ENCODE results near the gene MARCKSL1. TPM values are rescaled to one million over a fixed set of nuclear protein-coding genes. Genes with fewer than 3 reads are reported as not detected.

Gene MARCKSL1
- total and polyA plus RNA-seq, 2 of the 13 experiments (the other 11 are each of a cell fraction or from before 2014, with no cell fraction given) = 81.9 to 155 TPM

GRCh38 chr1:32350785-32351398, 14.9 kb upstream of the MARCKSL1 start (continued):
- TF ChIP-seq ZNF138 (CRISPR knock-in tag; IDR thresholded peaks at IDR 0.05; ENCODE audit: low read depth) (no peak), FUBP1 (CRISPR knock-in tag; IDR thresholded peaks at IDR 0.05; ENCODE audit: borderline replicate concordance) (no peak), ZNF383 (CRISPR knock-in tag; IDR thresholded peaks at IDR 0.05; ENCODE audit: borderline replicate concordance) (no peak), ZFP41 (CRISPR knock-in tag; IDR thresholded peaks at IDR 0.05; ENCODE audit: borderline replicate concordance) (no peak), ZNF44 (CRISPR knock-in tag; IDR thresholded peaks at IDR 0.05) (no peak), NCOA5 (CRISPR knock-in tag; IDR thresholded peaks at IDR 0.05) (no peak), MATR3 (CRISPR knock-in tag; IDR thresholded peaks at IDR 0.05) (no peak), ZNF557 (CRISPR knock-in tag; IDR thresholded peaks at IDR 0.05) (peak; percentile 76; the same call in 1 of the 2 replicates), ZBTB7B (CRISPR knock-in tag; IDR thresholded peaks at IDR 0.05) (no peak; the same call in 1 of the 2 replicates), ZNF160 (CRISPR knock-in tag; IDR thresholded peaks at IDR 0.05) (peak; percentile 77; the same call in 1 of the 2 replicates), NR0B2 (CRISPR knock-in tag; IDR thresholded peaks at IDR 0.05) (peak; percentile 26; the same call in 1 of the 2 replicates), POGZ (CRISPR knock-in tag; IDR thresholded peaks at IDR 0.05) (0 out of 2 replicates have a peak, but pooled peaks have one; percentile 19), NCOR1 (IDR thresholded peaks at IDR 0.05; ENCODE audit: borderline replicate concordance, low read length) (no peak), TEF (CRISPR knock-in tag; IDR thresholded peaks at IDR 0.05) (0 out of 2 replicates have a peak, but pooled peaks have one; percentile 46), ZNF317 (CRISPR knock-in tag; IDR thresholded peaks at IDR 0.05) (no peak; the same call in 1 of the 2 replicates), KLF13 (CRISPR knock-in tag; IDR thresholded peaks at IDR 0.05) (no peak), AKNA (CRISPR knock-in tag; IDR thresholded peaks at IDR 0.05; ENCODE audit: borderline replicate concordance) (no peak), SMAD9 (CRISPR knock-in tag; IDR thresholded peaks at IDR 0.05) (no peak), FOXA1 (IDR thresholded peaks at IDR 0.05) (no peak), FOXA1 (CRISPR knock-in tag; IDR thresholded peaks at IDR 0.05) (no peak), TBX2 (CRISPR knock-in tag; IDR thresholded peaks at IDR 0.05; ENCODE audit: borderline replicate concordance) (no peak)

Measured in HepG2 (cell line).